K562 (cell line): ENCODE data around the gene PLA2R1. TPM values are rescaled to one million over a fixed set of nuclear protein-coding genes. Genes with fewer than 3 reads are reported as not detected.
A peak's percentile ranks its signal among the peaks of the same experiment; 100 is the strongest.

ENCODE experiments used
- ATAC-seq: fragments of 200-7000 bp; cut with Tn5 transposase; 3 replicates; pipeline ENCODE4 v1.9.1; 2020; ENCODE audit warnings: moderate library complexity
- BruUV-seq: library from RNA; stranded (reverse); fragments of 400-500 nt; replicated peaks from 2 replicates; lab custom pipeline; 2021; lab: Mats Ljungman, UMichigan
- CTCF ChIA-PET: fragments of 300-600 bp; formaldehyde crosslinking; extraction: SDS; loops from one replicate; lab custom pipeline; 2021; ENCODE audit warnings: low intra/inter-chr PET ratio; lab: Yijun Ruan, JAX
- POLR2A ChIA-PET: fragments of 300-600, 350-650 bp; sonication (Branson Sonifier 250); formaldehyde crosslinking; extraction: SDS; loops from one replicate; lab custom pipeline; 2021; ENCODE audit warnings: antibody characterized with exemption, inconsistent platforms; lab: Yijun Ruan, JAX
- DNase-seq, 4 experiments: peaks; one replicate each; pipeline versions ENCODE4 v3.0.0 to v3.0.0-alpha.2; 2011 to 2018; ENCODE audit warnings: low spot score in 3 of 4, mixed read lengths in 3 of 4; ENCODE audit errors: extremely low read depth in 1 of 4
- FAIRE-seq: peaks from 2 replicates; lab custom pipeline; 2011; peaks lifted over from hg19 to GRCh38; lab: Jason Lieb, UNC
- H2AFZ ChIP-seq: 2 replicates; pipeline ENCODE4 v1.6.0; 2011; ENCODE audit warnings: low read depth, low read length, control low read depth, inconsistent platforms
- H3K27ac ChIP-seq: fragments of 200-600 bp; 3 replicates; pipeline ENCODE4 v1.8.0; 2011; ENCODE audit warnings: low read depth, mild to moderate bottlenecking, control low read depth, inconsistent platforms, low read length, moderate library complexity, mixed read lengths; ENCODE audit errors: extremely low read depth
- H3K27me3 ChIP-seq, 2 experiments: fragments of 300-600 bp in 1 of 2; 2 replicates in 1 of 2; 3 replicates in 1 of 2; pipeline versions ENCODE4 v1.6.0 to v1.8.0; 2011; ENCODE audit warnings: inconsistent platforms in 2 of 2, low read length in 2 of 2, mild to moderate bottlenecking in 1 of 2, mixed read lengths in 1 of 2, moderate library complexity in 1 of 2; ENCODE audit not compliant: control insufficient read depth in 2 of 2, insufficient read depth in 2 of 2
- H3K36me3 ChIP-seq: fragments of 300-600 bp; 3 replicates; pipeline ENCODE4 v1.8.0; 2011; ENCODE audit warnings: mild to moderate bottlenecking, low read length, inconsistent platforms; ENCODE audit not compliant: control insufficient read depth, insufficient read depth
- H3K4me1 ChIP-seq, 2 experiments: fragments of 200-600 bp in 1 of 2; replicated peaks in 1 of 2; 2 replicates in 1 of 2; 3 replicates in 1 of 2; pipeline versions ENCODE4 v1.5.1 to v1.8.0; 2011; ENCODE audit warnings: inconsistent platforms in 2 of 2, low read length in 2 of 2, mild to moderate bottlenecking in 1 of 2, mixed read lengths in 1 of 2, moderate library complexity in 1 of 2; ENCODE audit not compliant: control insufficient read depth in 2 of 2, insufficient read depth in 2 of 2
- H3K4me2 ChIP-seq: 2 replicates; pipeline ENCODE4 v1.6.1; 2011; ENCODE audit warnings: low read length, control low read depth, inconsistent platforms, mixed read lengths; ENCODE audit not compliant: insufficient read depth
- H3K4me3 ChIP-seq: fragments of 200-600 bp; sonication (generic), shearing (Covaris generic); 2 replicates; pipeline ENCODE4 v1.5.1; 2016; ENCODE audit warnings: control low read depth, inconsistent platforms
- H3K79me2 ChIP-seq: fragments of 200-600 bp; 3 replicates; pipeline ENCODE4 v1.8.0; 2011; ENCODE audit warnings: low read length, inconsistent platforms; ENCODE audit not compliant: control insufficient read depth, insufficient read depth
- H3K9ac ChIP-seq, 2 experiments: 2 replicates each; pipeline versions ENCODE4 v1.6.0 to v1.6.1; 2011; ENCODE audit warnings: low read depth in 2 of 2, low read length in 2 of 2, control low read depth in 1 of 2, inconsistent platforms in 1 of 2, mild to moderate bottlenecking in 1 of 2, mixed read lengths in 1 of 2; ENCODE audit not compliant: insufficient read depth in 1 of 2
- H3K9me1 ChIP-seq: one replicate; pipeline ENCODE4 v1.6.0; 2011; ENCODE audit warnings: inconsistent platforms, mild to moderate bottlenecking, low read length, moderate library complexity; ENCODE audit not compliant: control insufficient read depth, insufficient read depth
- H3K9me3 ChIP-seq: replicated peaks from 2 replicates; pipeline ENCODE4 v1.5.1; 2011; ENCODE audit warnings: low read depth, low read length, inconsistent platforms; ENCODE audit not compliant: control insufficient read depth, insufficient read depth
- H4K20me1 ChIP-seq: replicated peaks from 2 replicates; pipeline ENCODE4 v1.6.1; 2011; ENCODE audit warnings: low read length, inconsistent platforms, mixed read lengths; ENCODE audit not compliant: control insufficient read depth, insufficient read depth
- C11orf30 ChIP-seq: fragments of 450-650 bp; IDR thresholded peaks from 2 replicates; pipeline ENCODE4 v1.6.1; 2016; ENCODE audit warnings: low read depth, mild to moderate bottlenecking
- CEBPG ChIP-seq, 3 experiments: fragments of 200-800 bp in 1 of 3; sonication (Bioruptor generic) in 1 of 3; sonication (generic) in 1 of 3; formaldehyde crosslinking in 1 of 3; IDR thresholded peaks in 2 of 3; conservative IDR thresholded peaks in 1 of 3; 2 replicates each; pipeline versions ENCODE4 v1.6.1 to v1.8.0; 2016 to 2022; ENCODE audit warnings: missing compliant biosample characterization in 2 of 3, missing genetic modification characterization in 2 of 3, mild to moderate bottlenecking in 1 of 3, missing genetic modification reagents in 1 of 3
- CHD2 ChIP-seq: IDR thresholded peaks from 2 replicates; pipeline ENCODE4 v1.6.1; 2011; ENCODE audit warnings: low read depth, low read length
- HMG20B ChIP-seq: fragments of 250-450 bp; sonication (Bioruptor Pico); IDR thresholded peaks from 2 replicates; pipeline ENCODE4 v1.5.0; 2021; ENCODE audit warnings: mild to moderate bottlenecking
- MAFK ChIP-seq: IDR thresholded peaks from 2 replicates; pipeline ENCODE4 v1.6.1; 2011; ENCODE audit warnings: low read length, improper control_type of control experiment
- POU5F1 ChIP-seq: fragments of 150-350 bp; IDR thresholded peaks from 2 replicates; pipeline ENCODE4 v1.6.1; 2014; ENCODE audit warnings: borderline replicate concordance, low read length, low read depth, mild to moderate bottlenecking; ENCODE audit not compliant: partially characterized antibody
- PPARD ChIP-seq: fragments of 250-450 bp; sonication (Bioruptor Pico); IDR thresholded peaks from 2 replicates; pipeline ENCODE4 v1.8.0; 2022; ENCODE audit warnings: inconsistent platforms, mild to moderate bottlenecking, moderate library complexity
- XRCC3 ChIP-seq: fragments of 450-650 bp; IDR thresholded peaks from 2 replicates; pipeline ENCODE4 v1.6.1; 2017; ENCODE audit warnings: mild to moderate bottlenecking, moderate library complexity
- ZNF121 ChIP-seq: sonication (generic); formaldehyde crosslinking; conservative IDR thresholded peaks from 2 replicates; pipeline ENCODE4 v1.8.0; 2022; ENCODE audit warnings: missing genetic modification reagents
- ZNF395 ChIP-seq: fragments of 200-800 bp; sonication (Bioruptor generic); IDR thresholded peaks from 2 replicates; pipeline ENCODE4 v1.6.1; 2017; ENCODE audit warnings: missing genetic modification characterization, missing compliant biosample characterization
- ZNF41 ChIP-seq: fragments of 250-450 bp; sonication (Bioruptor Pico); conservative IDR thresholded peaks from 2 replicates; pipeline ENCODE4 v1.4.0; 2020; ENCODE audit warnings: mild to moderate bottlenecking
- ZNF57 ChIP-seq: fragments of 450-650 bp; formaldehyde crosslinking; IDR thresholded peaks from 2 replicates; pipeline ENCODE4 v1.4.0; 2020; ENCODE audit warnings: mild to moderate bottlenecking, moderate library complexity
- in situ Hi-C: fragments of 300-500 bp; cut with MboI; formaldehyde crosslinking; loops from 4 replicates; pipeline ENCODE4 v1.15.0; 2018; ENCODE audit warnings: inconsistent platforms, mixed read lengths
- intact Hi-C: fragments of 100-400 bp; cut with micrococcal nuclease; formaldehyde crosslinking; loops from 2 replicates; pipeline ENCODE4 v1.14.2; 2022
- polyA plus RNA-seq, 8 experiments: library from polyadenylated mRNA; depleted of rRNA in 4 of 8; stranded (reverse) in 5 of 8; unstranded in 3 of 8; fragments of >200 nt; fragmentation: Nextera tagmentation in 2 of 8; fragmentation: Illumina TruSeq in 1 of 8; extraction: Ambion mirVana in 2 of 8; extraction: Trizol in 1 of 8; gene quantifications; 2 replicates each; pipeline versions ENCODE4 v1.2.1 to v1.2.3, GENCODE V29; 2011 to 2014; ENCODE audit warnings: inconsistent platforms in 1 of 8, missing spikeins in 1 of 8
- total RNA-seq, 7 experiments: library from RNA; depleted of rRNA in 6 of 7; stranded (reverse); fragments of >200 nt in 6 of 7; fragmentation: Illumina TruSeq in 2 of 7; extraction: Trizol in 2 of 7; gene quantifications; 2 replicates each; pipeline versions ENCODE4 v1.2.1 to v1.2.3, GENCODE V29; 2011 to 2021; ENCODE audit warnings: low replicate concordance in 1 of 7
- TF ChIP-seq, protein P1 (sequence below): sonication (generic); formaldehyde crosslinking; IDR thresholded peaks from 2 replicates; pipeline ENCODE4 v1.8.0; 2022; ENCODE audit warnings: mild to moderate bottlenecking, missing genetic modification reagents, borderline replicate concordance
- TF ChIP-seq, protein P2 (sequence below): fragments of 250-450 bp; sonication (Bioruptor Pico); IDR thresholded peaks from 2 replicates; pipeline ENCODE4 v1.4.0; 2020; ENCODE audit warnings: mild to moderate bottlenecking, moderate library complexity
- TF ChIP-seq, protein P3 (sequence below): fragments of 250-450 bp; sonication (Bioruptor Pico); IDR thresholded peaks from 2 replicates; pipeline ENCODE4 v1.4.0; 2020; ENCODE audit warnings: mild to moderate bottlenecking, moderate library complexity

The PLA2R1 gene
- total and polyA plus RNA-seq, 9 of the 15 experiments (the other 6 are each of a cell fraction or from before 2014, with no cell fraction given), result not detected

GRCh38 chr2:159984034-159984433 lies 78.4 kb downstream of the PLA2R1 start:
- H3K27me3 ChIP-seq, result no peaks in the 10 kb centered on the region
- in situ Hi-C loops, result no loop called here
- H4K20me1 ChIP-seq, result no peaks in the 10 kb centered on the region
- H3K9me1 ChIP-seq, result no peaks in the 10 kb centered on the region
- no peak overlapping the region for H3K4me2 ChIP-seq
- ChIA-PET CTCF (no interaction called here), POLR2A (interaction anchor here (0.8 to 1.8 kb wide), 2 partner anchors 11 to 21 kb away, joined by 4 to 5 read pairs; no protein-coding TSS in a partner anchor)
- H3K79me2 ChIP-seq, result no peaks in the 10 kb centered on the region
- no peak for DNase-seq
- no peak overlapping the region for H3K4me3 ChIP-seq
- no TSS peak for BruUV-seq
- ATAC-seq, result no peak
- no peaks in the 10 kb centered on the region for H3K4me1 ChIP-seq
- no peaks in the 10 kb centered on the region for H3K9me3 ChIP-seq
- no peak overlapping the region for H2AFZ ChIP-seq
- intact Hi-C loops, result no loop called here
- no peaks in the 10 kb centered on the region for H3K36me3 ChIP-seq
- no peak for FAIRE-seq
- no peak overlapping the region for H3K9ac ChIP-seq
- H3K27ac ChIP-seq, result no peak overlapping the region
- no peak for TF ChIP-seq PPARD (CRISPR knock-in tag)
- TF ChIP-seq, protein P1, sequence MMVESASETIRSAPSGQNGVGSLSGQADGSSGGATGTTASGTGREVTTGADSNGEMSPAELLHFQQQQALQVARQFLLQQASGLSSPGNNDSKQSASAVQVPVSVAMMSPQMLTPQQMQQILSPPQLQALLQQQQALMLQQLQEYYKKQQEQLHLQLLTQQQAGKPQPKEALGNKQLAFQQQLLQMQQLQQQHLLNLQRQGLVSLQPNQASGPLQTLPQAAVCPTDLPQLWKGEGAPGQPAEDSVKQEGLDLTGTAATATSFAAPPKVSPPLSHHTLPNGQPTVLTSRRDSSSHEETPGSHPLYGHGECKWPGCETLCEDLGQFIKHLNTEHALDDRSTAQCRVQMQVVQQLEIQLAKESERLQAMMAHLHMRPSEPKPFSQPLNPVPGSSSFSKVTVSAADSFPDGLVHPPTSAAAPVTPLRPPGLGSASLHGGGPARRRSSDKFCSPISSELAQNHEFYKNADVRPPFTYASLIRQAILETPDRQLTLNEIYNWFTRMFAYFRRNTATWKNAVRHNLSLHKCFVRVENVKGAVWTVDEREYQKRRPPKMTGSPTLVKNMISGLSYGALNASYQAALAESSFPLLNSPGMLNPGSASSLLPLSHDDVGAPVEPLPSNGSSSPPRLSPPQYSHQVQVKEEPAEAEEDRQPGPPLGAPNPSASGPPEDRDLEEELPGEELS (CRISPR knock-in tag), result no peak
- peak; percentile 85 for TF ChIP-seq MAFK
- TF ChIP-seq ZNF121 (CRISPR knock-in tag), result no peak
- TF ChIP-seq C11orf30, result peak; percentile 82
- no peak for TF ChIP-seq ZNF57 (CRISPR knock-in tag)
- TF ChIP-seq, protein P2, sequence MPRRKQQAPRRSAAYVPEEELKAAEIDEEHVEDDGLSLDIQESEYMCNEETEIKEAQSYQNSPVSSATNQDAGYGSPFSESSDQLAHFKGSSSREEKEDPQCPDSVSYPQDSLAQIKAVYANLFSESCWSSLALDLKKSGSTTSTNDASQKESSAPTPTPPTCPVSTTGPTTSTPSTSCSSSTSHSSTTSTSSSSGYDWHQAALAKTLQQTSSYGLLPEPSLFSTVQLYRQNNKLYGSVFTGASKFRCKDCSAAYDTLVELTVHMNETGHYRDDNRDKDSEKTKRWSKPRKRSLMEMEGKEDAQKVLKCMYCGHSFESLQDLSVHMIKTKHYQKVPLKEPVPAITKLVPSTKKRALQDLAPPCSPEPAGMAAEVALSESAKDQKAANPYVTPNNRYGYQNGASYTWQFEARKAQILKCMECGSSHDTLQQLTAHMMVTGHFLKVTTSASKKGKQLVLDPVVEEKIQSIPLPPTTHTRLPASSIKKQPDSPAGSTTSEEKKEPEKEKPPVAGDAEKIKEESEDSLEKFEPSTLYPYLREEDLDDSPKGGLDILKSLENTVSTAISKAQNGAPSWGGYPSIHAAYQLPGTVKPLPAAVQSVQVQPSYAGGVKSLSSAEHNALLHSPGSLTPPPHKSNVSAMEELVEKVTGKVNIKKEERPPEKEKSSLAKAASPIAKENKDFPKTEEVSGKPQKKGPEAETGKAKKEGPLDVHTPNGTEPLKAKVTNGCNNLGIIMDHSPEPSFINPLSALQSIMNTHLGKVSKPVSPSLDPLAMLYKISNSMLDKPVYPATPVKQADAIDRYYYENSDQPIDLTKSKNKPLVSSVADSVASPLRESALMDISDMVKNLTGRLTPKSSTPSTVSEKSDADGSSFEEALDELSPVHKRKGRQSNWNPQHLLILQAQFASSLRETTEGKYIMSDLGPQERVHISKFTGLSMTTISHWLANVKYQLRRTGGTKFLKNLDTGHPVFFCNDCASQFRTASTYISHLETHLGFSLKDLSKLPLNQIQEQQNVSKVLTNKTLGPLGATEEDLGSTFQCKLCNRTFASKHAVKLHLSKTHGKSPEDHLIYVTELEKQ (CRISPR knock-in tag), result no peak
- TF ChIP-seq ZNF41 (CRISPR knock-in tag), result no peak
- TF ChIP-seq ZNF395 (CRISPR knock-in tag), result no peak
- TF ChIP-seq CEBPG (CRISPR knock-in tag; IDR thresholded peaks at IDR 0.05), result no peak
- no peak for TF ChIP-seq CEBPG (tag; conservative IDR thresholded peaks at IDR 0.05 in 1 of 2, IDR thresholded peaks at IDR 0.05 in 1 of 2)
- no peak for TF ChIP-seq XRCC3
- TF ChIP-seq CHD2, result no peak
- no peak for TF ChIP-seq POU5F1
- TF ChIP-seq, protein P3, sequence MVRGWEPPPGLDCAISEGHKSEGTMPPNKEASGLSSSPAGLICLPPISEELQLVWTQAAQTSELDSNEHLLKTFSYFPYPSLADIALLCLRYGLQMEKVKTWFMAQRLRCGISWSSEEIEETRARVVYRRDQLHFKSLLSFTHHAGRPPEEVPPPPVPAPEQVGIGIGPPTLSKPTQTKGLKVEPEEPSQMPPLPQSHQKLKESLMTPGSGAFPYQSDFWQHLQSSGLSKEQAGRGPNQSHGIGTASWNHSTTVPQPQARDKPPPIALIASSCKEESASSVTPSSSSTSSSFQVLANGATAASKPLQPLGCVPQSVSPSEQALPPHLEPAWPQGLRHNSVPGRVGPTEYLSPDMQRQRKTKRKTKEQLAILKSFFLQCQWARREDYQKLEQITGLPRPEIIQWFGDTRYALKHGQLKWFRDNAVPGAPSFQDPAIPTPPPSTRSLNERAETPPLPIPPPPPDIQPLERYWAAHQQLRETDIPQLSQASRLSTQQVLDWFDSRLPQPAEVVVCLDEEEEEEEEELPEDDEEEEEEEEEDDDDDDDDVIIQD, result no peak
- TF ChIP-seq HMG20B (CRISPR knock-in tag), result no peak
